ENCODE results near the gene FEM1C. TPM values are rescaled to one million over a fixed set of nuclear protein-coding genes. Genes with fewer than 3 reads are reported as not detected.

Gene FEM1C
- polyA plus RNA-seq, 1 experiment: 14.1 TPM

DNA sequence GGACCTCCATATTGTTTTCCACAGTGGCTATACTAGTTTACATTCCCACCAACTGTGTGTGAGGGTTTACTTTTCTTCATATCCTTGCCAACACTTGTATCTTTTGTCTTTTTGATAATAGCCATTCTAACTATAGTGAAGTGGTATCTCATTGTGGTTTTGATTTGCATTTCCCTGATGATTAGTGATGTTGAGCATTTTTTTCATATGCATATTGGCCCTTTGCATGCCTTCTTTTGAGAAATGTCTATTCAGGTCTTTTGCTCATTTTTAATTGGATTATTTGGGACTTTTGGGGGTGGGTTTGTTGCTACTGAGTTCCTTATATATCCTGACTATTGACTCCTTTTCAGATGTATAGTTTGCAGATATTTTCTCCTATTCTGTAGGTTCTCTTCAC is 44.4 kb downstream of the FEM1C start:
- H3K9me3 ChIP-seq (ENCODE audit: control insufficient read depth, insufficient read depth, low read length): no peaks in the 10 kb centered on the region
- ChIA-PET CTCF (no interaction called here), POLR2A (no interaction called here)
- no peak overlapping the region for H3K27ac ChIP-seq (ENCODE audit: low read depth, low read length)
- TF ChIP-seq, protein P1, sequence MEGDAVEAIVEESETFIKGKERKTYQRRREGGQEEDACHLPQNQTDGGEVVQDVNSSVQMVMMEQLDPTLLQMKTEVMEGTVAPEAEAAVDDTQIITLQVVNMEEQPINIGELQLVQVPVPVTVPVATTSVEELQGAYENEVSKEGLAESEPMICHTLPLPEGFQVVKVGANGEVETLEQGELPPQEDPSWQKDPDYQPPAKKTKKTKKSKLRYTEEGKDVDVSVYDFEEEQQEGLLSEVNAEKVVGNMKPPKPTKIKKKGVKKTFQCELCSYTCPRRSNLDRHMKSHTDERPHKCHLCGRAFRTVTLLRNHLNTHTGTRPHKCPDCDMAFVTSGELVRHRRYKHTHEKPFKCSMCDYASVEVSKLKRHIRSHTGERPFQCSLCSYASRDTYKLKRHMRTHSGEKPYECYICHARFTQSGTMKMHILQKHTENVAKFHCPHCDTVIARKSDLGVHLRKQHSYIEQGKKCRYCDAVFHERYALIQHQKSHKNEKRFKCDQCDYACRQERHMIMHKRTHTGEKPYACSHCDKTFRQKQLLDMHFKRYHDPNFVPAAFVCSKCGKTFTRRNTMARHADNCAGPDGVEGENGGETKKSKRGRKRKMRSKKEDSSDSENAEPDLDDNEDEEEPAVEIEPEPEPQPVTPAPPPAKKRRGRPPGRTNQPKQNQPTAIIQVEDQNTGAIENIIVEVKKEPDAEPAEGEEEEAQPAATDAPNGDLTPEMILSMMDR (IDR thresholded peaks at IDR 0.05; ENCODE audit: low read depth, low read length): no peak
- H3K27me3 ChIP-seq (ENCODE audit: control insufficient read depth, insufficient read depth, low read length): no peaks in the 10 kb centered on the region
- H3K4me3 ChIP-seq (ENCODE audit: low read depth, low read length): no peak overlapping the region
- DNase-seq (ENCODE audit: low read depth, low spot score): no peak

DNA sequence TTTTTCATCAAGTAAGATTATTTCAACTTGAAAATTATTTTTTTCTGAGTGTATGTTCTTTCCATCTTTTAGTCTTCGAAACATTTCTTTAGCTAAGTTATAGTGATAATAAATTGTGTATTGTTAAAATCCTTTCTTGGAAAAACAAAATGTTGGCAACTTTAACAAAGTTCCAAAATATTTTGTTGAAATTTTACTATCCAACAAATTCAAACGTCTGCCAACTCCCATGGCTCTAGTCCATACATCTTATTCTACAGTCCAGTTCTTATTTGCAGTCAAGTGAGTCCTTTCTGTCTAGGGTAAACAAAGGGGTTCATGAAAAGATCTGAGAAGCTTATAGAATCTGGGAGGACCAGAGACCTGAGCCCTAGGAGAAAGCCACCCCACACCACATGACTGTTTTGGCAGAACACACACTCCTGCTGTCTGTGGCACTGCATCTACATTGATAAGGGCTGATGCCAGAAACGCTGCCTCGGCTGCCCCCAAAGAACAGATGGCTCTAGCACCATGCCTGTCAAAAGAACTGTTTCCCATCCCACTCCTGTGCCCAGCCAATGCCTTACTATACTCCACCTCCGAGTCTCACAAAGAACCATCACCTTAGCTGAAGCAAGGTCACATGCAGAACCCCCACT is 47.5 kb downstream of the FEM1C start:
- DNase-seq (ENCODE audit: low read depth, low spot score): no peak
- H3K4me3 ChIP-seq (ENCODE audit: low read depth, low read length): no peak overlapping the region
- H3K27ac ChIP-seq (ENCODE audit: low read depth, low read length): no peak overlapping the region
- TF ChIP-seq, protein P1 (IDR thresholded peaks at IDR 0.05; ENCODE audit: low read depth, low read length): no peak
- H3K27me3 ChIP-seq (ENCODE audit: control insufficient read depth, insufficient read depth, low read length): no peaks in the 10 kb centered on the region
- ChIA-PET POLR2A (no interaction called here), CTCF (interaction anchor here (0.6 to 1.0 kb wide), 2 partner anchors 187 to 546 kb away, joined by 3 to 4 read pairs; no protein-coding TSS in a partner anchor)
- no peaks in the 10 kb centered on the region for H3K9me3 ChIP-seq (ENCODE audit: control insufficient read depth, insufficient read depth, low read length)

DNA sequence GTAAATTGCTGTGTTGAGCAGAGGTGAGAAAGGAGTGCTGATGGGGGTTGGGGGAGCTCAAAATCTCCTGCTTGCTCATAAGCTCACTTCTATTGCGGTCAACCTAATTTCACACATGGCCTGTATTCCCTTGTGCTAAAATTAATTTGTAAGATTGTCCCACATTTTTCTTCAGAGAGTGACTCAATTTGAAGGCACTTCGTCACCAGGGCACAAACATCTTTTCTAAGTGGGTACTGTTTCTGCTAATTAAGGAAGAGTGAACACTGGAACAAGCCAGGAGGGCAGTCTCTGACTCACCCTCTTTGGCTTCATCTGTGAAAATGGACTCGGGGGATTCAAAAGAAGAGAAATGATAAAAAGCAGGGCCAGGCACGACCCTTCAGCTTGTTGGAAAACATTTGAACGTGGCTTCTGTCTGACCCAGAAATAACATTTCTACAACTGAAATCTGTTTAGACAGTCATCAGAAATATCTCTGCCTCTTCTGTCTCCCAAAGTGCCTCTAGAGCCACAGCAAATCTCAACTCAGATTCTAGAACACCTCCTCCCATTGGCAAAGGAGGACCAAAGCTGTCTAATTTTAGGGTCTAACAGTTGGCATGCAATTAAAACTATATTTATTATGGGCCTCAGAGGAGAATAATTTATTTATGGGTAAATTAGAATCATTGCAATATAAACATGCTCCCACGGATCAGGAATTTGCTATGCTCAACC is 49.8 kb downstream of the FEM1C start:
- ChIA-PET POLR2A (no interaction called here), CTCF (no interaction called here)
- DNase-seq (ENCODE audit: low read depth, low spot score): no peak
- Histone ChIP-seq H3K4me3 (ENCODE audit: low read depth, low read length) (no peak overlapping the region), H3K27ac (ENCODE audit: low read depth, low read length) (no peak overlapping the region), H3K27me3 (ENCODE audit: control insufficient read depth, insufficient read depth, low read length) (no peaks in the 10 kb centered on the region), H3K9me3 (ENCODE audit: control insufficient read depth, insufficient read depth, low read length) (no peaks in the 10 kb centered on the region)
- TF ChIP-seq, protein P1 (IDR thresholded peaks at IDR 0.05; ENCODE audit: low read depth, low read length): no peak

DNA sequence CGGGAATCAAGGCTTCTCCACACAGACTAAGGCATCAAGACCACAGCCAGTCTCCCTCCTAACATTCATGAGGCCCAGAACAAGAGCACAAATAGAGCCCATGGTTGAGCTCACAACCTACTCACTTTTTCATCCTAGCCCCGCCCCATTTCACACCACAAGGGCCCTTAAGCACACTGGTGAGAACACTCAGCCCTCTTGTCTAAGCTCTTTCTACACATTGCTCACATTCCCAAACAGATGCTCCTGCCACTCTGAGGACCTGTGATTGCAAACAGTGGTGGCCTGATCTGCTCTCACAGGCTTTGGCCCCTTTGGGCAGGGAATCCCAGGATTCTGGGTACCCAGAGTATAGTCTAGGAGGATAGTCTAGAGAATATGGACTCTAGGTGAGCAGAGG is 54.0 kb downstream of the FEM1C start:
- TF ChIP-seq, protein P1 (IDR thresholded peaks at IDR 0.05; ENCODE audit: low read depth, low read length): no peak
- POLR2A ChIA-PET: no interaction called here
- CTCF ChIA-PET: no interaction called here
- no peak for DNase-seq (ENCODE audit: low read depth, low spot score)
- Histone ChIP-seq H3K27ac (ENCODE audit: low read depth, low read length) (no peak overlapping the region), H3K27me3 (ENCODE audit: control insufficient read depth, insufficient read depth, low read length) (no peaks in the 10 kb centered on the region), H3K4me3 (ENCODE audit: low read depth, low read length) (no peak overlapping the region), H3K9me3 (ENCODE audit: control insufficient read depth, insufficient read depth, low read length) (no peaks in the 10 kb centered on the region)

DNA sequence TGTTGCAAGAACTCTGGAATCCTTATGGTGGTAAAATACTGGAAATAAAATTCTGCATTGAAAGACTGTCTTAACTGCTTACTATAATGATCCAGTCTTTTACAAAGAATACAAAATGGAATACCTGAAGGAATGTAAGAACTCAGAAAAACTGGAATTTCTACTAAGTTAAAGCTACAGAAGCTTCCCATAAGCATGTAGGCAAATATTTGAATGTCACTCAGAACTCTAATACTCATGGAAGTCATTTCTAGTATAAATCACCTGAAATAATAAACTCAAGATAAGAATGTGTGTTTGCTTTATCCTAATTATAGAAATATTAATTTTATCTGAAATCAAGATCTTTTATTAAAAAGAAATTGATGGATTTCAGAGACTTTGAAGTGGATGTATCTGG is 54.8 kb downstream of the FEM1C start:
- no peak overlapping the region for H3K27ac ChIP-seq (ENCODE audit: low read depth, low read length)
- H3K27me3 ChIP-seq (ENCODE audit: control insufficient read depth, insufficient read depth, low read length): no peaks in the 10 kb centered on the region
- no peak overlapping the region for H3K4me3 ChIP-seq (ENCODE audit: low read depth, low read length)
- H3K9me3 ChIP-seq (ENCODE audit: control insufficient read depth, insufficient read depth, low read length): no peaks in the 10 kb centered on the region
- DNase-seq (ENCODE audit: low read depth, low spot score): no peak
- POLR2A ChIA-PET: interaction anchor here (0.7 kb wide), 1 partner anchor 461 kb away, joined by 3 read pairs; no protein-coding TSS in a partner anchor
- TF ChIP-seq, protein P1 (IDR thresholded peaks at IDR 0.05; ENCODE audit: low read depth, low read length): no peak
- CTCF ChIA-PET: no interaction called here
